Occipital lobe (tissue), 2 donors: ENCODE results near the gene LYZ. TPM values are rescaled to one million over a fixed set of nuclear protein-coding genes. Genes with fewer than 3 reads are reported as not detected.

Experiments used
- DNase-seq: peaks from one replicate; lab custom pipeline; 2025; lab: John Stamatoyannopoulos, UW
- total RNA-seq: library from RNA; depleted of rRNA; stranded (reverse); fragments of >200 nt; gene quantifications from one replicate; pipeline ENCODE4 v1.2.3, GENCODE V29; 2014

Gene LYZ
- total RNA-seq, 1 donor from 2014 or later = 4.5 TPM

GRCh38 chr12:69338936-69339335 is 9.2 kb upstream of the LYZ start:
- no peak for DNase-seq

GRCh38 chr12:69339999-69340398 is 8.2 kb upstream of the LYZ start:
- no peak for DNase-seq

GRCh38 chr12:69341328-69341727 is 6.9 kb upstream of the LYZ start:
- DNase-seq = no peak

- DNase-seq = no peak
These were observed 5.8 kb upstream of the LYZ start for GRCh38 chr12:69342421-69342820.

GRCh38 chr12:69343357-69343756 is 4.8 kb upstream of the LYZ start:
- no peak for DNase-seq

GRCh38 chr12:69343885-69344612 is 4.1 kb upstream of the LYZ start:
- no peak for DNase-seq

- no peak for DNase-seq
These were observed 3.1 kb upstream of the LYZ start for GRCh38 chr12:69345077-69345476.

GRCh38 chr12:69345742-69346141 is 2.4 kb upstream of the LYZ start:
- DNase-seq = no peak

GRCh38 chr12:69350002-69350626 is 1.9 kb downstream of the LYZ start:
- DNase-seq = no peak

- DNase-seq = no peak
These were observed 2.6 kb downstream of the LYZ start for GRCh38 chr12:69350777-69351176.

- no peak for DNase-seq
These were observed 3.5 kb downstream of the LYZ start for GRCh38 chr12:69351462-69352236.

- DNase-seq = no peak
These were observed 4.7 kb downstream of the LYZ start for GRCh38 chr12:69352904-69353303.

- no peak for DNase-seq
These were observed 6.0 kb downstream of the LYZ start for GRCh38 chr12:69354172-69354555.

GRCh38 chr12:69354556-69355187 is 6.5 kb downstream of the LYZ start:
- no peak for DNase-seq

GRCh38 chr12:69355363-69356028 is 7.3 kb downstream of the LYZ start:
- DNase-seq = no peak

GRCh38 chr12:69359531-69360347 is 11.6 kb downstream of the LYZ start, which contains the start of gene YEATS4:
Gene YEATS4, plus strand, starts transcription at chr12:69359743. Its CDS starts 230 bp downstream, at chr12:69359973.
- peak; percentile 73 for DNase-seq

GRCh38 chr12:69360348-69360672 is 12.1 kb downstream of the LYZ start:
- no peak for DNase-seq

GRCh38 chr12:69366796-69367195 is 18.6 kb downstream of the LYZ start:
- DNase-seq = no peak

GRCh38 chr12:69368171-69368570 is 20.0 kb downstream of the LYZ start:
- DNase-seq = no peak

- no peak for DNase-seq
These were observed 34.9 kb downstream of the LYZ start for GRCh38 chr12:69383074-69383473.

GRCh38 chr12:69385038-69385437 is 36.9 kb downstream of the LYZ start:
- no peak for DNase-seq
